GM23248 (cell line): ENCODE data around the gene CPA1. TPM values are rescaled to one million over a fixed set of nuclear protein-coding genes. Genes with fewer than 3 reads are reported as not detected.

Experiments used
- DNase-seq: peaks from one replicate; pipeline ENCODE4 v3.0.0-alpha.2; 2015
- H2AFZ ChIP-seq: fragments of 200-600 bp; sonication (generic); 2 replicates; pipeline ENCODE4 v1.6.1; 2016; ENCODE audit warnings: antibody characterized with exemption
- H3F3A ChIP-seq: fragments of 200-600 bp; sonication (generic); 2 replicates; pipeline ENCODE4 v1.6.1; 2016; ENCODE audit warnings: mild to moderate bottlenecking, antibody characterized with exemption, mixed run types; ENCODE audit not compliant: insufficient read depth
- H3K27ac ChIP-seq: fragments of 200-600 bp; sonication (generic); 2 replicates; pipeline ENCODE4 v1.5.1; 2016; ENCODE audit warnings: mild to moderate bottlenecking
- H3K27me3 ChIP-seq: fragments of 200-600 bp; sonication (generic); replicated peaks from 2 replicates; pipeline ENCODE4 v1.6.1; 2016; ENCODE audit warnings: mild to moderate bottlenecking; ENCODE audit not compliant: insufficient read depth
- H3K36me3 ChIP-seq: fragments of 200-600 bp; sonication (generic); 2 replicates; pipeline ENCODE4 v1.6.1; 2016; ENCODE audit warnings: low read depth, mild to moderate bottlenecking
- H3K4me1 ChIP-seq: fragments of 200-600 bp; sonication (generic); 2 replicates; pipeline ENCODE4 v1.6.1; 2016; ENCODE audit warnings: mild to moderate bottlenecking; ENCODE audit not compliant: insufficient read depth
- H3K4me2 ChIP-seq: fragments of 200-600 bp; sonication (generic); one replicate; pipeline ENCODE4 v1.6.1; 2016; ENCODE audit warnings: mild to moderate bottlenecking; ENCODE audit not compliant: unreplicated experiment
- H3K4me3 ChIP-seq: fragments of 200-600 bp; sonication (generic); 2 replicates; pipeline ENCODE4 v1.5.1; 2016; ENCODE audit warnings: mild to moderate bottlenecking
- H3K79me2 ChIP-seq: fragments of 200-600 bp; sonication (generic); 2 replicates; pipeline ENCODE4 v1.6.1; 2016; ENCODE audit warnings: mild to moderate bottlenecking; ENCODE audit not compliant: insufficient read depth
- H3K9ac ChIP-seq: fragments of 200-600 bp; sonication (generic); 2 replicates; pipeline ENCODE4 v1.6.1; 2016; ENCODE audit warnings: mild to moderate bottlenecking
- H3K9me2 ChIP-seq: fragments of 200-600 bp; sonication (generic); 2 replicates; pipeline ENCODE4 v1.6.1; 2016; ENCODE audit warnings: mixed run types, mild to moderate bottlenecking, moderate library complexity; ENCODE audit not compliant: insufficient read depth
- H3K9me3 ChIP-seq: fragments of 200-600 bp; sonication (generic); one replicate; pipeline ENCODE4 v1.6.1; 2017; ENCODE audit warnings: low read depth
- H4K20me1 ChIP-seq: fragments of 200-600 bp; sonication (generic); 2 replicates; pipeline ENCODE4 v1.6.0; 2016; ENCODE audit not compliant: insufficient read depth
- EZH2 ChIP-seq: fragments of 200-600 bp; sonication (generic); IDR thresholded peaks from 2 replicates; pipeline ENCODE4 v1.6.1; 2018; ENCODE audit warnings: antibody characterized with exemption, mild to moderate bottlenecking; ENCODE audit not compliant: insufficient read depth, poor library complexity, severe bottlenecking
- EZH2phosphoT487 ChIP-seq: fragments of 200-600 bp; sonication (generic); IDR thresholded peaks from 2 replicates; pipeline ENCODE4 v1.6.1; 2018; ENCODE audit warnings: antibody characterized with exemption, moderate library complexity, mild to moderate bottlenecking, low read depth; ENCODE audit not compliant: insufficient read depth
- WGBS, 2 experiments: methylation state at CpG; one replicate each; pipeline ENCODE4 v1.1.6; 2015 to 2017; ENCODE audit warnings: low lambda C conversion rate in 2 of 2, low coverage in 1 of 2; ENCODE audit errors: missing lambda C conversion rate in 2 of 2; 5-methylcytosine and 5-hydroxymethylcytosine counted together
- in situ Hi-C: fragments of 300-500 bp; cut with MboI; formaldehyde crosslinking; loops from 2 replicates; pipeline ENCODE4 v1.15.0; 2020
- polyA plus RNA-seq: library from polyadenylated mRNA; unstranded; fragments of >200 nt; fragmentation: Nextera tagmentation; extraction: Ambion mirVana; gene quantifications from 2 replicates; pipeline ENCODE4 v1.2.1, GENCODE V29; 2016
- total RNA-seq: library from RNA; depleted of rRNA; stranded (reverse); fragments of >200 nt; shearing (Covaris generic); gene quantifications from 2 replicates; pipeline ENCODE4 v1.2.3, GENCODE V29; 2014

Gene CPA1
- total and polyA plus RNA-seq, 2 experiments from 2014 or later = not detected

- Histone ChIP-seq H3F3A (peaks cover 13% of the 10 kb centered on the region), H4K20me1 (no peaks in the 10 kb centered on the region), H3K9me2 (no peaks in the 10 kb centered on the region), H3K9ac (no peak overlapping the region), H2AFZ (no peak overlapping the region), H3K27ac (no peak overlapping the region), H3K4me3 (no peak overlapping the region), H3K27me3 (no peaks in the 10 kb centered on the region), H3K4me1 (peaks cover 13% of the 10 kb centered on the region), H3K4me2 (no peak overlapping the region), H3K9me3 (no peaks in the 10 kb centered on the region), H3K79me2 (no peaks in the 10 kb centered on the region), H3K36me3 (no peaks in the 10 kb centered on the region)
- no peak for DNase-seq
- 76 to 77% methylated on average over 12 of the region's 12 CpGs for WGBS, 2 experiments
- TF ChIP-seq EZH2phosphoT487 = no peak
- in situ Hi-C loops = no loop called here
These were observed 7.5 kb downstream of the CPA1 start for GRCh38 chr7:130387628-130388403.

GRCh38 chr7:130388671-130389070 lies 8.4 kb downstream of the CPA1 start:
- Histone ChIP-seq H3K4me2 (no peak overlapping the region), H2AFZ (no peak overlapping the region), H3K9me2 (no peaks in the 10 kb centered on the region), H3K27ac (no peak overlapping the region), H3K36me3 (no peaks in the 10 kb centered on the region), H3K4me1 (peaks cover 21% of the 10 kb centered on the region), H3K79me2 (no peaks in the 10 kb centered on the region), H3F3A (peaks cover 22% of the 10 kb centered on the region), H4K20me1 (no peaks in the 10 kb centered on the region), H3K9me3 (no peaks in the 10 kb centered on the region), H3K4me3 (no peak overlapping the region), H3K9ac (no peak overlapping the region), H3K27me3 (no peaks in the 10 kb centered on the region)
- no peak for TF ChIP-seq EZH2phosphoT487
- TF ChIP-seq EZH2 = no peak
- WGBS, 2 experiments = 89 to 98% methylated on average over 2 of the region's 2 CpGs
- no peak for DNase-seq
- in situ Hi-C loops = no loop called here

GRCh38 chr7:130390486-130390885 lies 10.2 kb downstream of the CPA1 start:
- H3K4me2 ChIP-seq = no peak overlapping the region
- no peaks in the 10 kb centered on the region for H3K27me3 ChIP-seq
- no peaks in the 10 kb centered on the region for H3K9me3 ChIP-seq
- 96 to 98% methylated on average over 1 of the region's 1 CpG for WGBS, 2 experiments
- H3F3A ChIP-seq = peaks cover 30% of the 10 kb centered on the region
- TF ChIP-seq EZH2phosphoT487 (no peak), EZH2 (no peak)
- no peaks in the 10 kb centered on the region for H3K9me2 ChIP-seq
- in situ Hi-C loops = no loop called here
- DNase-seq = no peak
- H4K20me1 ChIP-seq = no peaks in the 10 kb centered on the region
- H3K4me1 ChIP-seq = peaks cover 22% of the 10 kb centered on the region
- no peak overlapping the region for H3K4me3 ChIP-seq
- H3K79me2 ChIP-seq = no peaks in the 10 kb centered on the region
- no peak overlapping the region for H2AFZ ChIP-seq
- H3K36me3 ChIP-seq = no peaks in the 10 kb centered on the region
- H3K9ac ChIP-seq = no peak overlapping the region
- H3K27ac ChIP-seq = no peak overlapping the region

GRCh38 chr7:130393101-130393561 lies 12.8 kb downstream of the CPA1 start:
- Histone ChIP-seq H4K20me1 (no peaks in the 10 kb centered on the region), H3K4me1 (peaks cover 22% of the 10 kb centered on the region), H3K9me3 (no peaks in the 10 kb centered on the region), H3K79me2 (no peaks in the 10 kb centered on the region), H3K27me3 (no peaks in the 10 kb centered on the region), H3K4me2 (peak overlapping the region; percentile 52), H3K27ac (peak overlapping the region; percentile 63), H3K9me2 (no peaks in the 10 kb centered on the region), H2AFZ (peak overlapping the region; percentile 48), H3F3A (peaks cover 30% of the 10 kb centered on the region), H3K9ac (no peak overlapping the region; the same call in 1 of the 2 replicates), H3K36me3 (no peaks in the 10 kb centered on the region), H3K4me3 (0 out of 2 replicates have a peak overlapping the region, but pooled peaks have one; percentile 4)
- TF ChIP-seq EZH2phosphoT487 = no peak
- TF ChIP-seq EZH2 = no peak
- 9 to 12% methylated on average over 5 of the region's 5 CpGs for WGBS, 2 experiments
- peak; percentile 89 for DNase-seq
- in situ Hi-C loops = no loop called here
